Thoracic aorta (tissue), 2 donors: ENCODE results near the gene PLEKHA4. TPM values are rescaled to one million over a fixed set of nuclear protein-coding genes. Genes with fewer than 3 reads are reported as not detected.
"Not testable (repeated sequence)": the region's sequence is repeated elsewhere in the genome, so short reads cannot be mapped to it uniquely, and the experiment has no call there.

Source experiments
- ATAC-seq: fragments of 150-250 bp; one replicate; pipeline ENCODE4 v1.8.0; 2017; ENCODE audit warnings: low read depth; ENCODE audit not compliant: insufficient number of reproducible peaks, low FRiP score
- DNase-seq: peaks from one replicate; pipeline ENCODE4 v3.0.0-alpha.2; 2020; ENCODE audit warnings: low spot score
- H3K27ac ChIP-seq, 2 donors: fragments of 200-600 bp; sonication (generic); 1 replicate in 1 of 2; 2 replicates in 1 of 2; pipeline ENCODE4 v1.5.1; 2016; ENCODE audit warnings: mild to moderate bottlenecking in 2 of 2, moderate library complexity in 2 of 2
- H3K27me3 ChIP-seq: fragments of 200-600 bp; sonication (generic); replicated peaks from 2 replicates; pipeline ENCODE4 v1.6.0; 2016; ENCODE audit warnings: mild to moderate bottlenecking; ENCODE audit not compliant: insufficient read depth
- H3K36me3 ChIP-seq: fragments of 200-600 bp; sonication (generic); one replicate; pipeline ENCODE4 v1.5.1; 2016
- H3K4me1 ChIP-seq, 2 donors: fragments of 200-600 bp; sonication (generic); 1 replicate in 1 of 2; 2 replicates in 1 of 2; pipeline versions ENCODE4 v1.5.1 to v1.6.0; 2016; ENCODE audit warnings: low read depth in 2 of 2, mild to moderate bottlenecking in 1 of 2; ENCODE audit not compliant: control insufficient read depth in 1 of 2
- H3K4me3 ChIP-seq: fragments of 200-600 bp; sonication (generic); 2 replicates; pipeline ENCODE4 v1.5.1; 2016; ENCODE audit warnings: mild to moderate bottlenecking
- H3K9me3 ChIP-seq: fragments of 200-600 bp; sonication (generic); 2 replicates; pipeline ENCODE4 v1.5.1; 2016
- CTCF ChIP-seq: fragments of 200-600 bp; sonication (generic); IDR thresholded peaks from one replicate; pipeline ENCODE4 v1.5.1; 2019; ENCODE audit warnings: antibody characterized with exemption
- total RNA-seq, 2 donors: library from RNA; depleted of rRNA; stranded (reverse); fragments of >200 nt; gene quantifications; one replicate each; pipeline versions ENCODE4 v1.1.0 to v1.2.3, GENCODE V29; 2016

Gene PLEKHA4
- total RNA-seq, 2 donors from 2014 or later, result 45.1 to 45.2 TPM

- ATAC-seq, result peak; percentile 18
- TF ChIP-seq CTCF, result no peak
These were observed 13.6 kb upstream of the PLEKHA4 start for GRCh38 chr19:48881741-48882657.

GRCh38 chr19:48879696-48880095 is 11.3 kb upstream of the PLEKHA4 start:
- H3K27ac ChIP-seq, result peak overlapping the region; percentile 69 to 80

More at GRCh38 chr19:48881741-48882657, 13.6 kb upstream of the PLEKHA4 start:
- Histone ChIP-seq H3K9me3 (no peaks in the 10 kb centered on the region), H3K27ac (peak overlapping the region in 1 of 2 donors; percentile 12), H3K36me3 (peaks cover 11% of the 10 kb centered on the region), H3K4me3 (no peak overlapping the region), H3K4me1 (peaks cover 18 to 29% of the 10 kb centered on the region in 2 donors), H3K27me3 (no peaks in the 10 kb centered on the region)
- no peak for DNase-seq

GRCh38 chr19:48879025-48879637 is 10.7 kb upstream of the PLEKHA4 start:
- peaks cover 34% of the 10 kb centered on the region for H3K36me3 ChIP-seq

More at GRCh38 chr19:48879696-48880095, 11.3 kb upstream of the PLEKHA4 start:
- DNase-seq, ATAC-seq, H3K27me3 ChIP-seq, H3K9me3 ChIP-seq, H3K4me3 ChIP-seq: not testable (repeated sequence)
- H3K36me3 ChIP-seq, result peaks cover 30% of the 10 kb centered on the region
- peaks cover 29 to 44% of the 10 kb centered on the region in 2 donors for H3K4me1 ChIP-seq

GRCh38 chr19:48878196-48879024 is 10.0 kb upstream of the PLEKHA4 start:
- peak; percentile 79 for DNase-seq
- ATAC-seq, result peak; percentile 64
- TF ChIP-seq CTCF, result no peak
- Histone ChIP-seq H3K4me3 (peak overlapping the region; percentile 25), H3K27me3 (no peaks in the 10 kb centered on the region), H3K36me3 (peaks cover 40% of the 10 kb centered on the region), H3K9me3 (no peaks in the 10 kb centered on the region), H3K4me1 (peaks cover 29 to 44% of the 10 kb centered on the region in 2 donors), H3K27ac (peak overlapping the region; percentile 69 to 80)

More at GRCh38 chr19:48879025-48879637, 10.7 kb upstream of the PLEKHA4 start:
- ATAC-seq (no peak), DNase-seq (no peak)
- Histone ChIP-seq H3K27ac (peak overlapping the region; percentile 69 to 80), H3K9me3 (no peaks in the 10 kb centered on the region), H3K27me3 (no peaks in the 10 kb centered on the region), H3K4me3 (peak overlapping the region; percentile 25), H3K4me1 (peaks cover 29 to 44% of the 10 kb centered on the region in 2 donors)
- TF ChIP-seq CTCF, result no peak

- Histone ChIP-seq H3K36me3 (peaks cover 40% of the 10 kb centered on the region), H3K27me3 (no peaks in the 10 kb centered on the region), H3K9me3 (no peaks in the 10 kb centered on the region), H3K27ac (peak overlapping the region; percentile 69 to 80), H3K4me3 (peak overlapping the region; percentile 25), H3K4me1 (peaks cover 29 to 44% of the 10 kb centered on the region in 2 donors)
- ATAC-seq (no peak), DNase-seq (no peak)
- TF ChIP-seq CTCF, result no peak
These were observed 9.4 kb upstream of the PLEKHA4 start for GRCh38 chr19:48877855-48878195.

- Histone ChIP-seq H3K4me3 (peak overlapping the region; percentile 95), H3K4me1 (peaks cover 29 to 44% of the 10 kb centered on the region in 2 donors), H3K27ac (peak overlapping the region; percentile 100), H3K36me3 (peaks cover 40% of the 10 kb centered on the region)
- H3K27me3 ChIP-seq, H3K9me3 ChIP-seq, DNase-seq, ATAC-seq: not testable (repeated sequence)
These were observed 7.9 kb upstream of the PLEKHA4 start for GRCh38 chr19:48876043-48876981.
